HG03571 (cell line): ENCODE data around the gene FAM107A.

Experiments used
- ATAC-seq: cut with Tn5 transposase; IDR thresholded peaks from one replicate; pipeline ENCODE4 v1.9.1; 2021; ENCODE audit not compliant: unreplicated experiment

FAM107A gene

DNA sequence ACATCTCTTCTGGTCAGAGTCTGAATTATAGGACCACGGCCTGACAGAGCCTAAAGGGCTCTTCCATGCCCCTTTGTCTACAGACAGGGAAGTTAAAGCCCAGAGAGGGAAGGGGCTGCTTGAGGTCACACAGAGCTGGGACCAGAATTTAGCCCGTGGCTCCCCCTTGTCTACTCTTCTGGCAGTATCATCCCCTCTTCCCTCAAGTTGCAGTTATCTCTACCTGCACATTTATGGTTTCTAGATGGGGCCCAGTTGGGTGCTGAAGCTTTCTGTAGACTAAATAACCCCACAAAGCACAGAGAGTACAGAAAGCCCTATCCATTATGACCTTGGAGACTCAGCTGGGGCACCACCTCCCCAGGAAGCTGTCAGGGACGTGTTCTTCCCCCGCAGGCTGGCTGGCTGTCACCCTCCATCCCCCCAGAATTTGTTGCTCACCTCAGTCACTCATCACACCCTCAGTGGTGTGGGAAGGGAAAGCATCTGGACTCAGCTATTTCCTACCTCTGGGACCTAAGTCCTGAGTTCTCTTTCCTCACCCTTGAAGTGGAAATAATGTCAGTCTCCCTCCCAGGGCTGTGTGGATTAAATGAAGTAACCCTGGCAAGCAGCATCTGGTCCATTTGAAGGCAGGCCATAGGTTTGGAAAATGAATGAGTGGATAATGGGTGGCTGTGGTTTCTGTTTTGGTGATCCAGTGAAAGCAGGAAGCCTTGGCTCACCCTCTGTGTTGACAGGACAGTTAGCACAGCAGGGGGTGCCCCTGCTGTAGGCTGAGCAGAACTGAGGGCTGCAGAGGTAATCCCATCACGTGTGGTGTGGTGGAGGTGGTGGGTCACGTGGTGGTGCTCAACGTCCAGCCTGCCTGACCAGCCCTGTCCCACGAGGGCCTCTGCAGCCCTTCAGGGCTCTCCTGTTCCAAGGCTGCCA lies 56.5 kb downstream of the FAM107A start:
- ATAC-seq: no peak

DNA sequence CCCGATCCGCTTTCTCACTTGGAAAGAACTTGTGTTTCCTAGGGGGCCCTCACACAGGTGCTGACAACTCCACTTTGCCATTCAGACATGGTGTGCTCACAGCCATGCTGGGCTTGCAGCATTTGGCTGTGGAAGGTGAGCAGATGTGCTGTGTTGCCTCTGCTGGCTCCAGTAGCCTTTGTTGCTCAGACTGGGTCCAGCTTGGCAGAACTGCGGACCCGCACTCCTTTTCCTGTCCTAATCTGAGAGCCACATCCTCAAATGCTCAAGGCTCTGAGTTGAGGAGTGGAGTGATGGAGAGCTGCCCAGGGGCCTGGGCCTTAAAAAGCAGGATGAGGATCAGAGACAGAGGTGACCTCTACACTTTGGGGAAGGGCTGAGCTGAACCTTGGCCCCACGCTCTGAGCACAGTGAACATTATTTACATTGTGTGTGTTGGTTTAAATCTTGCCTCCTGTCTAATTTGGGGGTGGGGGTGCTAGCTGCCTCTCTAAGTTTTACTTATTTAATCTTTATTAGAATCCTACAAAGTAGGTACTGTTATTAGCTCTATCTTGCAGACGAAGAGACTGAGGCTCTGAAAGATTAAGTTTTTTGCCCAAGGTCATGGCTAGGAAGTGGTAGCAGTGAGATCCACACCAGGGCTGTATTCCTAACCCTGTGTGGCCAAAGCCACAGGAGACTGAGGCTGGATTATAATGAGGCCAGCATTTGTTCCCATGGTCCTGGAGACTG lies 57.4 kb downstream of the FAM107A start:
- ATAC-seq: no peak

DNA sequence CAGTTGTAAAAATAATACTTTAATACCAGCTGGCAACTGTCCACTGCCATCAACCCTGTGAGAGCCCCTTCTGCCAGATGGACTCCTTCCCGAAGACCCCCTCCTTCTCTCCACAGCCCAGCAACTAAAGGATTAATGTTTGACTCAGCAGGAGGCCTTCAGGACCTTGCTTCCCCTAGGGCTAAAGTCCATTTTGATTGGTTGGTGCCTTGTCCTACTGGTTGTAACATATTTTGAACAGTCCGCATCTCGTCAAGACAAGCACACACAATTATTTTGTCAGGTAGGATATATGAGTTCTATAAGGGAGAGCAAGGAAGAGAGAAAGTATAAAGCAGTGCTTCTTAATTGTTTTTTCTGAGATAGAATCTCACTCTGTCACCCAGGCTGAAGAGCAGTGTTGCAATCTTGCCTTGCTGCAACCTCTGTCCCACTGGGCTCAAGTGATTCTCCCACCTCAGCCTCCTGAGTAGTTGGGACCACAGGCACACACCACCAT lies 58.9 kb downstream of the FAM107A start:
- no peak for ATAC-seq

DNA sequence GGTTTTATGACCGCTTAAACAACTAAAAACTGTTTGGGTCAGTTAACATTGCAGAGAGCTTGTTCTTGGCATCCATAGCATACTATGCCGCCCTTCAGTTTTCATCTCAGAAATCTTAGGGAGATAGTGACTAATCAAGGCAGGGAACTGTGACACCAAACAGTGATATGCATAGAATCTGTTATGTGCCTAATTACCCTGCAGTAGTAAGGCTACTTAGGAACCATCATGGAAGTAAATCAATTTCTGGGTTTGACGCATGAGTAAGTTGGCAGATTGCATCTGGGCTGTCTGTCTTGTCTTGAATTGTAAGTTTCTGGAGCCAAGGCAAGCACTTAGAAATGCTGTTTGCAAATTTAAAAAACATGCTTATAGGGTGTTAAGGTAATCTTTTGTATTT lies 62.8 kb downstream of the FAM107A start:
- ATAC-seq: no peak
